Fibroblast of upper back skin (primary cell): ENCODE results near the gene PPM1E.
"Not testable (repeated sequence)": the region's sequence is repeated elsewhere in the genome, so short reads cannot be mapped to it uniquely, and the experiment has no call there.

Source experiments
- DNase-seq: peaks from one replicate; pipeline ENCODE4 v3.0.0-alpha.2; 2013

Gene PPM1E

GRCh38 chr17:58755577-58756245 is at the start of gene PPM1E:
TSS of gene PPM1E (plus strand) at chr17:58755854.
- DNase-seq, result peak; percentile 41

GRCh38 chr17:58706351-58707140 is 49.1 kb upstream of the PPM1E start:
- DNase-seq, result no peak

- DNase-seq, result peak; percentile 65
Observed at GRCh38 chr17:58710948-58711552, 44.6 kb upstream of the PPM1E start.

GRCh38 chr17:58722274-58722673 is 33.4 kb upstream of the PPM1E start:
- DNase-seq, result no peak

GRCh38 chr17:58722696-58723095 is 33.0 kb upstream of the PPM1E start:
- no peak for DNase-seq

- peak; percentile 12 for DNase-seq
Observed at GRCh38 chr17:58728798-58729197, 26.9 kb upstream of the PPM1E start.

GRCh38 chr17:58730937-58731336 is 24.7 kb upstream of the PPM1E start:
- DNase-seq, result no peak

GRCh38 chr17:58734040-58734439 is 21.6 kb upstream of the PPM1E start:
- no peak for DNase-seq

GRCh38 chr17:58734811-58735210 is 20.8 kb upstream of the PPM1E start:
- no peak for DNase-seq

GRCh38 chr17:58741121-58741625 is 14.5 kb upstream of the PPM1E start:
- peak; percentile 39 for DNase-seq

- no peak for DNase-seq
Observed at GRCh38 chr17:58747674-58748073, 8.0 kb upstream of the PPM1E start.

- not testable (repeated sequence) for DNase-seq
Observed at GRCh38 chr17:58749627-58750026, 6.0 kb upstream of the PPM1E start.

GRCh38 chr17:58753026-58753425 is 2.6 kb upstream of the PPM1E start:
- DNase-seq, result no peak

- no peak for DNase-seq
Observed at GRCh38 chr17:58755269-58755576, 431 bp upstream of the PPM1E start.

- DNase-seq, result no peak
Observed at GRCh38 chr17:58756246-58757161, 850 bp downstream of the PPM1E start.

GRCh38 chr17:58757162-58757613 is 1.5 kb downstream of the PPM1E start:
- DNase-seq, result no peak

- DNase-seq, result no peak
Observed at GRCh38 chr17:58758890-58759289, 3.2 kb downstream of the PPM1E start.

GRCh38 chr17:58759522-58759921 is 3.9 kb downstream of the PPM1E start:
- no peak for DNase-seq

- no peak for DNase-seq
Observed at GRCh38 chr17:58760248-58760647, 4.6 kb downstream of the PPM1E start.

GRCh38 chr17:58763263-58763662 is 7.6 kb downstream of the PPM1E start:
- DNase-seq, result no peak

GRCh38 chr17:58764373-58764772 is 8.7 kb downstream of the PPM1E start:
- no peak for DNase-seq

- DNase-seq, result not testable (repeated sequence)
Observed at GRCh38 chr17:58778482-58778881, 22.8 kb downstream of the PPM1E start.

GRCh38 chr17:58779446-58779845 is 23.8 kb downstream of the PPM1E start:
- DNase-seq, result no peak
